ENCODE data around the gene CR1.

The CR1 gene

DNA sequence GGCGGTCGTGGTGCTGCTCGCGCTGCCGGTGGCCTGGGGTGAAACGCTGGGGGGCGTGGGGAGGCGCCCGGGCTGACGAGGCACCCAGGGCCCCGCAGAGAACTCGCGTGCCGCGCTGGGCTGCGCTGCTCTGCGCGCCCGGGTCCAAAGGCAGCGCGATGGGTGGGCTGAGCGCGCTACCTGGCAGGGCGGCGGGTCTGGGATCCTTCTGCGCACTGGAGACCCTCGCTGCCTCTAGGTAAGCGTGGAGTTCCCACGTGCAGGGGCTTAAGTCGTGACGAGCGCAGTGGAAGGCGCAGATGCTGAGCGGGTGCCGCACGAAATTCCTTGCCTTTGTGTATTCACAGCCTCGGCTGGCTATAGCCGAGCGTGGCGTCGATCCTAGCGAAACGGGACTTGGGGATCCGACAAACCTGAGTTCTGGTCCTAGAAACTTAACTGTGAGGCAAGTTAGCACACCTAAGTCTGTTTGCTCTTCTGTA lies 173.6 kb downstream of the CR1 start:
- TF ChIP-seq, protein P1, sequence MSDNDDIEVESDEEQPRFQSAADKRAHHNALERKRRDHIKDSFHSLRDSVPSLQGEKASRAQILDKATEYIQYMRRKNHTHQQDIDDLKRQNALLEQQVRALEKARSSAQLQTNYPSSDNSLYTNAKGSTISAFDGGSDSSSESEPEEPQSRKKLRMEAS (IDR thresholded peaks at IDR 0.05; ENCODE audit: low read depth, low read length), result no peak
- TF ChIP-seq, protein P2, sequence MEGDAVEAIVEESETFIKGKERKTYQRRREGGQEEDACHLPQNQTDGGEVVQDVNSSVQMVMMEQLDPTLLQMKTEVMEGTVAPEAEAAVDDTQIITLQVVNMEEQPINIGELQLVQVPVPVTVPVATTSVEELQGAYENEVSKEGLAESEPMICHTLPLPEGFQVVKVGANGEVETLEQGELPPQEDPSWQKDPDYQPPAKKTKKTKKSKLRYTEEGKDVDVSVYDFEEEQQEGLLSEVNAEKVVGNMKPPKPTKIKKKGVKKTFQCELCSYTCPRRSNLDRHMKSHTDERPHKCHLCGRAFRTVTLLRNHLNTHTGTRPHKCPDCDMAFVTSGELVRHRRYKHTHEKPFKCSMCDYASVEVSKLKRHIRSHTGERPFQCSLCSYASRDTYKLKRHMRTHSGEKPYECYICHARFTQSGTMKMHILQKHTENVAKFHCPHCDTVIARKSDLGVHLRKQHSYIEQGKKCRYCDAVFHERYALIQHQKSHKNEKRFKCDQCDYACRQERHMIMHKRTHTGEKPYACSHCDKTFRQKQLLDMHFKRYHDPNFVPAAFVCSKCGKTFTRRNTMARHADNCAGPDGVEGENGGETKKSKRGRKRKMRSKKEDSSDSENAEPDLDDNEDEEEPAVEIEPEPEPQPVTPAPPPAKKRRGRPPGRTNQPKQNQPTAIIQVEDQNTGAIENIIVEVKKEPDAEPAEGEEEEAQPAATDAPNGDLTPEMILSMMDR (IDR thresholded peaks at IDR 0.05; ENCODE audit: low read depth, low read length), result no peak
- TF ChIP-seq MYC (IDR thresholded peaks at IDR 0.05; ENCODE audit: low read depth, low read length) (no peak), POLR2A (IDR thresholded peaks at IDR 0.05; ENCODE audit: extremely low read depth, insufficient read length) (no peak)
- DNase-seq (ENCODE audit: low read depth), result no peak
- no peak overlapping the region for H3K4me3 ChIP-seq (ENCODE audit: low read depth, low read length)

DNA sequence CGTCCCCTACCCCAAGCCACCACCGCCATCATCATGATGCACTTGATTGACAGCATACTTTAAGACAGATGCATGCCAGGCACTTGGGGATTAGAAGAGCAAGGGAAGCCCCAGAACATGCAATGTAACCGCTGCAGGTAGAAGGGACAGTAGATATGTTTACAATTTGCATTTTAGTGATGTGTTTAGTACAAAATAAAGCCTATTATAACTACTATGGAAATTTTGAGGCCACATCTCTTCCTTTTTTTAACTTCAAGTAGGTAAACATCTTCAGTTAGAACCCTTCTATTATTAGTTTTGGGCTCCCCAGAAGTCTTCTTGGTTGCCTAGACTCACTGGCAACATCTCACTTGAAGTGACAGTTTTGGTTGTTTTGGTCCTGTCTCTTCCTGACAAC lies 174.2 kb downstream of the CR1 start:
- TF ChIP-seq, protein P1 (IDR thresholded peaks at IDR 0.05; ENCODE audit: low read depth, low read length), result no peak
- TF ChIP-seq MYC (IDR thresholded peaks at IDR 0.05; ENCODE audit: low read depth, low read length), result no peak
- TF ChIP-seq, protein P2 (IDR thresholded peaks at IDR 0.05; ENCODE audit: low read depth, low read length), result no peak
- no peak for TF ChIP-seq POLR2A (IDR thresholded peaks at IDR 0.05; ENCODE audit: extremely low read depth, insufficient read length)
- H3K4me3 ChIP-seq (ENCODE audit: low read depth, low read length), result no peak overlapping the region
- no peak for DNase-seq (ENCODE audit: low read depth)

DNA sequence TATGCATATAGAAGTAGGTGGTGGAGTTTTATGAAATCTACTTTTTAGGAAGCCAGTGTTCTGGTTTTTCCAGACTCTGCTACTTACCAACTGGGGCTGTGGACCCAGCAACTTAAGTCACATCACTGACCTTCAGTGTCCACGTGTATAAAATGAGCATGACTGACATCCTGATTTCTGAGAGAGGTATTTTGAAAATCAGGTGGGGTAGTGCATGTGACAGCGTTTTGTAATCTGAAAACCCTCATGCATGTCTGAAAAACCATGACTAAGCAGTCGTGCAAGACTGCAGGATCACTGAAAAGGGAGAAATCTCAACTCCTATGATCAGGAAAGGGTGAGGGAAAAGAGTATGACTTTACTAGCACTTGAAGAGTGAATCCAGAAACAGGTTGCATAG lies 175.0 kb downstream of the CR1 start:
- H3K4me3 ChIP-seq (ENCODE audit: low read depth, low read length), result no peak overlapping the region

DNA sequence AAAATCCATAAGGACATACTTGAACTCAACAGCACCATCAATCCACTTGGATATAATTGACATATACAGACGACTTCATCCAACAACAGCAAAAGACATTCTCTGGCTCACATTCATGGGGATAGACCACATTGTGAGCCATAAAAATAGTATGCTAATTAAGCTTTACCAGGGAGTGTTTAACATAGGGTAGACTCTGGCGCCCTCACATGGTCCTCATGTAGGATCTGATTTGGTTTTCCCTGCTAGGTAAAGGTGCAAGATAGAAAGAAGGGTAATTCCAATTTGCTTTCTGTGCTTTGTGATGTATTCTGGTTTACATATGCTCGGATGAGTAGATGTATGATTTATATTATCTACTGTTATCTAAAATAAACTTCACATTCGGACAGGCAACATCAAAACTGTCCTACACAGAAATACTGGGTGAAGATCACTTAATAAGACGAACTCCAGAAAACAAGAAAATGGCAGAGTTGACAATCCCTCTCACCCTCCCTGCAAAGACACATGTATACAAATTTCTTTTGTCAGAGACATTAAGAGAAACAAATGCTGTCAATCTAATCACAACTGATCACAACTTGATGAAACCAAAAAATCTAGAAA lies 176.7 kb downstream of the CR1 start:
- DNase-seq (ENCODE audit: low read depth), result peak; percentile 73
- H3K4me3 ChIP-seq (ENCODE audit: low read depth, low read length), result no peak overlapping the region
- no peak for TF ChIP-seq POLR2A (IDR thresholded peaks at IDR 0.05; ENCODE audit: extremely low read depth, insufficient read length)
- TF ChIP-seq, protein P2 (IDR thresholded peaks at IDR 0.05; ENCODE audit: low read depth, low read length), result peak; percentile 43
- TF ChIP-seq, protein P1 (IDR thresholded peaks at IDR 0.05; ENCODE audit: low read depth, low read length), result no peak

More for the DNA sequence above, 175.0 kb downstream of the CR1 start:
- DNase-seq (ENCODE audit: low read depth), result no peak
- TF ChIP-seq MYC (IDR thresholded peaks at IDR 0.05; ENCODE audit: low read depth, low read length) (no peak), POLR2A (IDR thresholded peaks at IDR 0.05; ENCODE audit: extremely low read depth, insufficient read length) (no peak)
- TF ChIP-seq, protein P1 (IDR thresholded peaks at IDR 0.05; ENCODE audit: low read depth, low read length), result peak; percentile 36; the same call in 1 of the 2 replicates
- TF ChIP-seq, protein P2 (IDR thresholded peaks at IDR 0.05; ENCODE audit: low read depth, low read length), result no peak

DNA sequence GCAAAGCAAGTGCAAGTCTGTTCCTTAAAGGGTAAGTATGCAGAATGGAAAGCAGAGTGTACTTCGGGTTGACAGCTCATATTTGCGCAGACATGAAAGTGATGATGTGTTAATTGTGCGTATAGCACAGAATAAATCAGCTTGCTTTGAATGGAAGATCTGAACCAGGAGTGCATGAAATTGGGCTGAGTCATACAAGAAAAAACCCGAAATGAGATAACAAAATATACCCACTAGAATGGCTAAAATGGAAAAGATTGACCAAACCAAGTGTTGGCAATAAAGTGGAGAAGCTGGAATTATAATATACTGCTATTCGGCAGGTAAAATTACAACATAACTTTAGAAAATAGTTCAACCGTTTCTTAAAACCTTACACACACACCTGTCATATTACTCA lies 177.4 kb downstream of the CR1 start:
- H3K4me3 ChIP-seq (ENCODE audit: low read depth, low read length), result no peak overlapping the region
- no peak for DNase-seq (ENCODE audit: low read depth)
- TF ChIP-seq, protein P1 (IDR thresholded peaks at IDR 0.05; ENCODE audit: low read depth, low read length), result no peak
- TF ChIP-seq MYC (IDR thresholded peaks at IDR 0.05; ENCODE audit: low read depth, low read length), result no peak
- no peak for TF ChIP-seq POLR2A (IDR thresholded peaks at IDR 0.05; ENCODE audit: extremely low read depth, insufficient read length)
- TF ChIP-seq, protein P2 (IDR thresholded peaks at IDR 0.05; ENCODE audit: low read depth, low read length), result no peak
